Activated CD8-positive, alpha-beta T cell treated with anti-CD3 and anti-CD28 coated beads for 36 hours (primary cell): ENCODE data around the gene LNPEP. TPM values are rescaled to one million over a fixed set of nuclear protein-coding genes. Genes with fewer than 3 reads are reported as not detected.

Source experiments
- ATAC-seq: fragments of 200-7000 bp; cut with Tn5 transposase; one replicate; pipeline ENCODE4 v1.10.0; 2021; ENCODE audit warnings: mild to moderate bottlenecking, moderate library complexity
- CTCF ChIA-PET: fragments of 350-600 bp; sonication (Branson Sonifier 250); formaldehyde crosslinking; loops from one replicate; lab custom pipeline; 2021; ENCODE audit warnings: antibody characterized with exemption; lab: Charles Lee
- POLR2A ChIA-PET: fragments of 350-600 bp; sonication (Branson Sonifier 250); formaldehyde crosslinking; loops from one replicate; lab custom pipeline; 2021; ENCODE audit warnings: antibody characterized with exemption; lab: Charles Lee
- DNase-seq: peaks from one replicate; pipeline ENCODE4 v3.0.0-alpha.2; 2020
- H3K27ac Mint-ChIP-seq: one replicate; pipeline ENCODE4 v1.8.0; 2021; ENCODE audit warnings: mild to moderate bottlenecking, mixed read lengths
- H3K27me3 Mint-ChIP-seq: one replicate; pipeline ENCODE4 v1.8.0; 2021; ENCODE audit warnings: mixed read lengths
- H3K36me3 Mint-ChIP-seq: one replicate; pipeline ENCODE4 v1.8.0; 2021; ENCODE audit warnings: low read depth, mixed read lengths
- H3K4me1 Mint-ChIP-seq: one replicate; pipeline ENCODE4 v1.8.0; 2021; ENCODE audit warnings: low read depth, mixed read lengths
- H3K4me3 Mint-ChIP-seq: one replicate; pipeline ENCODE4 v1.8.0; 2021; ENCODE audit warnings: mild to moderate bottlenecking, moderate library complexity, mixed read lengths
- H3K9me3 Mint-ChIP-seq: one replicate; pipeline ENCODE4 v1.8.0; 2021; ENCODE audit warnings: mixed read lengths
- CTCF ChIP-seq: fragments of 200-600 bp; IDR thresholded peaks from one replicate; pipeline ENCODE4 v1.8.0; 2022; ENCODE audit warnings: antibody characterized with exemption, mild to moderate bottlenecking
- intact Hi-C: fragments of 100-400 bp; cut with micrococcal nuclease; formaldehyde crosslinking; loops from one replicate; pipeline ENCODE4 v1.10.0; 2022
- total RNA-seq, 2 experiments: library from RNA; stranded (reverse); gene quantifications; one replicate each; pipeline ENCODE4 v1.2.3, GENCODE V29; 2021

The LNPEP gene
- total RNA-seq, 2 experiments from 2014 or later, result 51.2 to 53.7 TPM

GRCh38 chr5:97071101-97071500 is 135.2 kb downstream of the LNPEP start:
- CTCF ChIA-PET, result interaction anchor here (0.7 to 1.7 kb wide), 2 partner anchors 11 to 39 kb away, joined by 4 read pairs; no protein-coding TSS in a partner anchor
- POLR2A ChIA-PET, result no interaction called here
- no peak for TF ChIP-seq CTCF
- intact Hi-C loops, result no loop called here
- no peak overlapping the region for H3K4me3 Mint-ChIP-seq
- H3K27ac Mint-ChIP-seq, result no peak overlapping the region
- no peaks in the 10 kb centered on the region for H3K27me3 Mint-ChIP-seq
- H3K36me3 Mint-ChIP-seq, result no peaks in the 10 kb centered on the region
- DNase-seq (no peak), ATAC-seq (no peak)
- H3K9me3 Mint-ChIP-seq, result no peaks in the 10 kb centered on the region
- no peaks in the 10 kb centered on the region for H3K4me1 Mint-ChIP-seq

- ChIA-PET CTCF (interaction anchor here (1.3 kb wide), 1 partner anchor 89 kb away, joined by 3 read pairs; no protein-coding TSS in a partner anchor), POLR2A (no interaction called here)
- no peak for DNase-seq
- H3K4me3 Mint-ChIP-seq, result no peak overlapping the region
- no peaks in the 10 kb centered on the region for H3K9me3 Mint-ChIP-seq
- ATAC-seq, result no peak
- no peak for TF ChIP-seq CTCF
- intact Hi-C loops, result no loop called here
- H3K27me3 Mint-ChIP-seq, result no peaks in the 10 kb centered on the region
- H3K36me3 Mint-ChIP-seq, result no peaks in the 10 kb centered on the region
- no peak overlapping the region for H3K27ac Mint-ChIP-seq
- no peaks in the 10 kb centered on the region for H3K4me1 Mint-ChIP-seq
Measured at GRCh38 chr5:97071993-97072392, 136.1 kb downstream of the LNPEP start.

- H3K4me1 Mint-ChIP-seq, result no peaks in the 10 kb centered on the region
- intact Hi-C loops, result no loop called here
- ChIA-PET CTCF (interaction anchor here (1.3 kb wide), 1 partner anchor 89 kb away, joined by 3 read pairs; no protein-coding TSS in a partner anchor), POLR2A (no interaction called here)
- no peaks in the 10 kb centered on the region for H3K9me3 Mint-ChIP-seq
- H3K4me3 Mint-ChIP-seq, result no peak overlapping the region
- no peak for TF ChIP-seq CTCF
- ATAC-seq (no peak), DNase-seq (no peak)
- no peak overlapping the region for H3K27ac Mint-ChIP-seq
- H3K27me3 Mint-ChIP-seq, result no peaks in the 10 kb centered on the region
- no peaks in the 10 kb centered on the region for H3K36me3 Mint-ChIP-seq
Measured at GRCh38 chr5:97072696-97073095, 136.8 kb downstream of the LNPEP start.

GRCh38 chr5:97073420-97073819 is 137.5 kb downstream of the LNPEP start:
- ChIA-PET POLR2A (no interaction called here), CTCF (interaction anchor here (1.3 kb wide), 1 partner anchor 88 kb away, joined by 3 read pairs; no protein-coding TSS in a partner anchor)
- Mint-ChIP-seq H3K27ac (no peak overlapping the region), H3K4me3 (no peak overlapping the region), H3K36me3 (no peaks in the 10 kb centered on the region), H3K9me3 (no peaks in the 10 kb centered on the region), H3K27me3 (no peaks in the 10 kb centered on the region), H3K4me1 (no peaks in the 10 kb centered on the region)
- intact Hi-C loops, result no loop called here
- TF ChIP-seq CTCF, result no peak
- ATAC-seq, result no peak
- DNase-seq, result no peak

- intact Hi-C loops, result no loop called here
- no peaks in the 10 kb centered on the region for H3K36me3 Mint-ChIP-seq
- CTCF ChIA-PET, result interaction anchor here (1.1 kb wide), 1 partner anchor 8 kb away, joined by 3 read pairs; no protein-coding TSS in a partner anchor
- POLR2A ChIA-PET, result no interaction called here
- ATAC-seq, result no peak
- TF ChIP-seq CTCF, result no peak
- H3K4me3 Mint-ChIP-seq, result no peak overlapping the region
- H3K4me1 Mint-ChIP-seq, result peaks cover 6% of the 10 kb centered on the region
- DNase-seq, result no peak
- H3K27me3 Mint-ChIP-seq, result no peaks in the 10 kb centered on the region
- no peak overlapping the region for H3K27ac Mint-ChIP-seq
- H3K9me3 Mint-ChIP-seq, result no peaks in the 10 kb centered on the region
Measured at GRCh38 chr5:97074859-97075489, 139.1 kb downstream of the LNPEP start.
